ENCODE results near the gene HOXC5. TPM values are rescaled to one million over a fixed set of nuclear protein-coding genes. Genes with fewer than 3 reads are reported as not detected.
"Not testable (repeated sequence)": the region's sequence is repeated elsewhere in the genome, so short reads cannot be mapped to it uniquely, and the experiment has no call there.

Gene HOXC5
- total RNA-seq, 2 experiments from 2014 or later, result not detected

DNA sequence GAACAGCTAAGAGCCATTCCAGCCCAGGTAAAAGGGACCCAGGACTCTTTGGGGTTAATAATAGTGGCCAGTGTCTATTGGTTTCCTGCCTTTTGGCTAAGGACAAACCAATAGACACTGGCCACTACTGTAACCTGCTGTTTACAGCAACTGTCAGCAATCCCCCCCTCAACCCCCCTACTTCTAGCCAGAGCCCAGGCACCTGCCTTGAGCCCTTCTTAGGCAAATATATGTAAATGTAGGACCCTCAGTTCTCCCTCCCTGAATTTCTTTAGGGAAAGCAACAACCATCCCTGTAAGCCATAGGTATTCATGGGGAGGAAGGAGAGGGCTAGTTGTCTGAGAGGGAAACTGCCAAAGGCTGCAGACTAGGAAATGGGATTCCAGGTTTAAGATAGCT lies 43.1 kb downstream of the HOXC5 start:
- Mint-ChIP-seq H3K36me3 (no peaks in the 10 kb centered on the region), H3K4me3 (no peak overlapping the region)
- CTCF ChIA-PET, result interaction anchor here (1.0 to 1.1 kb wide), 2 partner anchors 10 to 43 kb away, joined by 3 read pairs; partner anchors contain the start of gene HOXC5

DNA sequence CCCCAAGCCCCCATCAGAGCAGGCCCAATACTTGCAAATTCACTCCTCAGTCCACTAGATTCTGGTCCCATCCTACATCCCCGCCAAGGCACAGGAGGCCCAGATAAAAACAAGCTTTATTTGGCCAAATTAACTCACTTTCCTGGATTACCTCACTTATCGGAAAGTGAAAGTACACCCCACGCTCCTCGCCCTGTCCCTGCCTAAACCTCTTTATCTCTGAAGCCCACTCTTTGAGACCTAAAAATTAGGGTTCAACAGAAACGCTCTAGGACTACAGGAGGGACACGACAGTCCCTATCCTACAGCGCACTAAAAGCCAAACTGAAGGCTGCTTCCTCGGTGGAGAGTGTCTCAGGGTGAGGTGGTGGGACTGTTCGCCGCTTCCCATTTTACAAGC lies 45.0 kb downstream of the HOXC5 start:
- H3K27me3 Mint-ChIP-seq; DNase-seq; H3K9me3 Mint-ChIP-seq (ENCODE audit: low read depth); H3K4me3 Mint-ChIP-seq; ATAC-seq; H3K27ac Mint-ChIP-seq; CTCF ChIA-PET; H3K36me3 Mint-ChIP-seq: not testable (repeated sequence)
- peaks cover 12% of the 10 kb centered on the region for H3K4me1 Mint-ChIP-seq

More for the DNA sequence above, 43.1 kb downstream of the HOXC5 start:
- no peak overlapping the region for H3K27ac Mint-ChIP-seq
- no peaks in the 10 kb centered on the region for H3K9me3 Mint-ChIP-seq (ENCODE audit: low read depth)
- peaks cover 18% of the 10 kb centered on the region for H3K27me3 Mint-ChIP-seq
- no peak for ATAC-seq
- peaks cover 6% of the 10 kb centered on the region for H3K4me1 Mint-ChIP-seq
- no peak for DNase-seq

DNA sequence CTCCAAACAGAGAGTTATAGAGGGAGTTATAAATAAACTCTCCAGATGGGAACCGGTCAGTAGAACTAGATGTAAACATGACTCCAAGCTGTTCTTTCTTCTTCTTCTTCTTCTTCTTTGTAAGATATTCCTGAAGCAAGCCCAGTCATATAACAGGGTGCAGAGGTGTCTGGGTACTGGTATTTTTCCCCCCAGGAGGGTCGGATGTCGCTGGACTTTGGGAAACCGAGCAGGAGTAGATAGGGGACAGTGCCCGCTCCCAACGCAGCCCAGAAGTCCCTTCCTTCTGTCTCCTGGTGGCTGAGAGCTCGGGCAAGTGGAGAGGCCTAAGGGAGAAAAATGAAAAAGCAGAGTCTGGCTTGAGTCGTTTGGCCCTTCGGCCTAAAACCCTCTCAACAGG lies 46.3 kb downstream of the HOXC5 start:
- ATAC-seq; H3K27ac Mint-ChIP-seq; H3K27me3 Mint-ChIP-seq; H3K9me3 Mint-ChIP-seq (ENCODE audit: low read depth); H3K4me3 Mint-ChIP-seq; CTCF ChIA-PET; H3K36me3 Mint-ChIP-seq; DNase-seq: not testable (repeated sequence)
- peaks cover 18% of the 10 kb centered on the region for H3K4me1 Mint-ChIP-seq

DNA sequence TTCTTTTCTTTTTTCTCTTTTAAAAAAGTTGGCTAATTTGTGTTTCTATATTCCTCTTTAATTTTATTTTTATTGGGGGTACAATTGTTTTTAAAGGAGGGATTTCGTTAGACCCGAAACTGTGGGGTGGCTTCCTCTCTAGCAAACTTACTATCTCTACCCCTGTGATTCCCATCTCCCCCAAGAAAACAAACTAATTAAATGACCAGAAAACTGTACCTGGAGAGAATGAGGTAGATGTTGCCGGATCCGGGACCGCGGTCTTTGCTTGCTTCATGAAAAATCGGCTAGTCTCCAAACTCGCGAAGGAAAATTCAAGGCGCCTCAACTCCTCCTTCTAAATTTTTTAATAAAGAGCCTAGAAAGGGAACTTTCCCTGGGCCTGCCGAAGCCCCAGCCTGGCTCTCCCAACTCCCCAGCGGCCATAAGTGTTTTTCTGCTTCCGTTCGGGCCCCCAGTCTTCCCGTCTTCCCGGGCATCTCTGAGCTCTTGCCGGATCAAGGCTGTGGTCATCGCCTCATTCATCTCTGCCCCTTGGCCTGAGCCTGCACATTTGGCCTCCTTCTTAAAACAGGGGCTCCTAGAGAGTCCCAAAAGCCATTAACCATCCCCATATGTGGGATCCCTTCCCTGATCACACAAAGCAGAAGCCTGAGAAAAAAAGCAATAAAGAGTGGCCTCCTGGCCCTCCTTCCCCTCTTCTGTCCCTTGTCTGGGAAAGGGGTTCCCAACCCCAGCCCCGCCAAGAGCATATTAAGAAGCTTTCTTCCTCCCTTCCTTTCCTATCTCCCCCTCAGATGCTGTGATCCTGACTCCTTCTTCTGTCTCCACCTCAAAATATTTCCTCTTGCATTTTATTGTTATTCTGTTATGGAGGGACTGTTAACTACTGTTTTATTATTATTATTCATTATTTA lies 47.4 kb downstream of the HOXC5 start:
- H3K36me3 Mint-ChIP-seq; CTCF ChIA-PET; H3K9me3 Mint-ChIP-seq (ENCODE audit: low read depth); H3K27ac Mint-ChIP-seq; ATAC-seq; DNase-seq: not testable (repeated sequence)
- H3K4me1 Mint-ChIP-seq, result peaks cover 18% of the 10 kb centered on the region
- H3K4me3 Mint-ChIP-seq, result peak overlapping the region; percentile 79
- H3K27me3 Mint-ChIP-seq, result peaks cover 10% of the 10 kb centered on the region

DNA sequence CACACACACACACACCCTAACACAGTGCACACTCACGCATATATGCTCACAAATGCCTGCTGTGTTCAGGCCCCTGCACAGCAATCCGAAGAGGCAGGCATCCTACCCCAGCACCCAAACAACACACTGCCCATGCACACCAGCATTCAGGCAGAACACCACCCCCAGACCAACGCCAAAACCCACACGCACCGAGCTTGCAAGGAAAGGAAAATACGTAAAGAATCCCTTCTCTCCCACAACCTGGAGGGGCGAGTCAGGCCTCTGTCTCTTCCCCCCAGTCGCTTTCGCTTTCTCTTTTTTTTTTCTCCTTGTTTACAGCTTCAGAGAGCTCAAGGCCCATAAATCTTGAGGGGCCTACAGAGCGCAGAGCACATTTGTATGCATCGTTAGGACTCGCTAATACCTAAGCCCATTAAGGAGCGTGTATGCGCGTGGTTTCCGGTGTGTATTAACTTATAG lies 48.2 kb downstream of the HOXC5 start:
- Mint-ChIP-seq H3K4me3 (peak overlapping the region; percentile 79), H3K27me3 (peaks cover 14% of the 10 kb centered on the region), H3K27ac (peak overlapping the region; percentile 94), H3K4me1 (peaks cover 18% of the 10 kb centered on the region)
- CTCF ChIA-PET; ATAC-seq; H3K9me3 Mint-ChIP-seq (ENCODE audit: low read depth); H3K36me3 Mint-ChIP-seq: not testable (repeated sequence)
- DNase-seq, result peak; percentile 51

DNA sequence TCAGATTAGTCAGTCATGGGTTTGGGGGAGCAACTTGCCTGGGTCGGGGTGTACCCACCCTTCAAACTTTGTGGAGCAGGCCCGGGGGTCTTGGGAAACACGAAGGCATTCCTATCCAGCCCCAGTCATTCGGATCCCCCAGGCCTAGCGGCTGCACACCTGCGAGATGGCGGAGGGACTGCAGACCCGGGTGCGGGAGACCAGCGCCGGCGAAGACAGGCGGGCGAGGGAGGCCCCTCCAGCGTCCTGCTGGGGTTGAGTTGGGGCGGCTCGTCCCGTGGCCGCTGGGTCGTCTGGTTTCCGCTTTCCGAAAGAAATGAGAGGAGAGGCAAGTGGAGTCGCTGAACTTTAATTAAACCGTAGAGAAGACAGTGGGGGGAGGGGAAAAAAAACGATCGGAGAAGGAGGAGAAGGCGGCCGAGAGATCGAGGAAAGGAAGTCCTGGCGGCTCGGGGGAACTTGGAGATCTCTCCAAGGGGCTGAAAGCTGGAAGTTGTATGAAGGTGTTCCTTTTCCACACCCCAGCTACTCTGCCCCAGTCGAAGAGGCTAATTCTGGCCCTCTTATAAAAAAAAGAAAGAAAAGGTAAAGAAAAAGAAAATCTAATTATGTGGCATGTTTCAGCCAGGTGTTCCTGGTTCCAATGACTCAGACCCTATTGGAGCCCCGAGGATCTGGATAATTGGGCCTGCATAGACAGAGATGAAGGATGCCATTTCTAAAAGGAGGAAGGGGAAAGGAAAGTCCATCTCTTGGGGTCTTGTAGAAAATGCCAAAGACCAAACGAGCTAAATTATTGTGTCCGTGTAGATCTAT lies 48.9 kb downstream of the HOXC5 start:
- CTCF ChIA-PET, result interaction anchor here (0.8 to 0.9 kb wide), 2 partner anchors 49 to 133 kb away, joined by 3 to 4 read pairs; no protein-coding TSS in a partner anchor
- Mint-ChIP-seq H3K4me3 (peak overlapping the region; percentile 79), H3K27ac (peak overlapping the region; percentile 94), H3K27me3 (peaks cover 14% of the 10 kb centered on the region), H3K4me1 (peaks cover 18% of the 10 kb centered on the region)
- peak; percentile 52 for DNase-seq
- not testable (repeated sequence) for H3K9me3 Mint-ChIP-seq (ENCODE audit: low read depth); H3K36me3 Mint-ChIP-seq; ATAC-seq

DNA sequence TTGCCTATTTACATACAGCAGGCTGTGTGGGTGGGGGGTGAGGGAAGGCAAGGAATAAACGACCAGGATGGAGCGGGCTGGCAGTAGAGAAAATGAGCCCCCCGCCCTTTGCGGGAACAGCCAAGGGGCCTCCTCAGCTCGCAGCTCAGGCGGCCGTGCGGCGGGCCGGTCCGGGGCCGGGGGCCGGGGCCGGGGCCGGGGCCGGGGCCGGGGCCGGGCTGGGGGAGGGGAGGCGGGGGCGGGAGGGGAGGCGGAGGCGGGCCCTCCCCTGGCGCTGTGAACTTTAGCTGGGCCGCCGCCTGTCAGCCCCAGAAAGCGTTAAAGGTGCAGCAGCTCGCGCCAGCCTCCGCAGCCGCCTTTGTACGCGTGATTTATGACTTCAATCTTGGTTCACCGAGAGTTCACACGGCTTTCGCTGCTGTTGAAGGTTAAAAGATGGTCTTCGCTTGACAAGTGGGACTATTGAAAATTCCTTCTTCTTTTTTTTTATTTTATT lies 49.6 kb downstream of the HOXC5 start:
- Mint-ChIP-seq H3K9me3 (ENCODE audit: low read depth) (no peaks in the 10 kb centered on the region), H3K4me1 (peaks cover 18% of the 10 kb centered on the region), H3K36me3 (no peaks in the 10 kb centered on the region), H3K4me3 (peak overlapping the region; percentile 79), H3K27ac (peak overlapping the region; percentile 94), H3K27me3 (peaks cover 14% of the 10 kb centered on the region)
- DNase-seq, result peak; percentile 62
- CTCF ChIA-PET, result interaction anchor here (0.8 to 0.9 kb wide), 2 partner anchors 50 to 132 kb away, joined by 3 to 4 read pairs; no protein-coding TSS in a partner anchor
- peak; percentile 55 for ATAC-seq

Small RNA genes within 50 kb of the gene (microRNA-seq; reads per million reads assigned to microRNA genes)
- gene MIR196A2 (193 reads per million, percentile 73 among the genes with 10 or more reads in this experiment), gene MIR615 (not detected)

Other genes starting within 250 kb of the HOXC5 start
- not detected for gene HOXC13, start 94.2 kb upstream of the HOXC5 start, total RNA-seq
- gene HOXC12, start 78.1 kb upstream of the HOXC5 start, total RNA-seq, result not detected
- not detected for gene HOXC11, start 59.9 kb upstream of the HOXC5 start, total RNA-seq
- not detected for gene HOTAIR, start 58.1 kb upstream of the HOXC5 start, total RNA-seq
- not detected for gene HOXC10, start 47.9 kb upstream of the HOXC5 start, total RNA-seq
- not detected for gene HOXC9, start 32.9 kb upstream of the HOXC5 start, total RNA-seq
- gene HOXC8, start 24.1 kb upstream of the HOXC5 start, total RNA-seq, result not detected
- gene HOXC6, start 4.6 kb upstream of the HOXC5 start, total RNA-seq, result not detected
- 1 to 10 TPM; 1.5 to 1.9 TPM for gene HOXC4, start 20.8 kb downstream of the HOXC5 start, total RNA-seq
- 10 to 100 TPM; 24.1 to 27.1 TPM for gene SMUG1, start 155.9 kb downstream of the HOXC5 start, total RNA-seq
- gene CBX5, start 247.1 kb downstream of the HOXC5 start, total RNA-seq, result 100 to 1,000 TPM; 102 to 113 TPM
- 1,000 to 10,000 TPM; 1,232 to 1,373 TPM for gene HNRNPA1, start 247.7 kb downstream of the HOXC5 start, total RNA-seq

Data from activated CD8-positive, alpha-beta memory T cell treated with anti-CD3 and anti-CD28 coated beads, Interleukin-2, amount 10 ng/mL, durations not matched to agents 7 days and 5 days (primary cell).